GM23248 (cell line): ENCODE results near the gene MROH7. TPM values are rescaled to one million over a fixed set of nuclear protein-coding genes. Genes with fewer than 3 reads are reported as not detected.

Experiments
- DNase-seq: peaks from one replicate; pipeline ENCODE4 v3.0.0-alpha.2; 2015
- H2AFZ ChIP-seq: fragments of 200-600 bp; sonication (generic); 2 replicates; pipeline ENCODE4 v1.6.1; 2016; ENCODE audit warnings: antibody characterized with exemption
- H3F3A ChIP-seq: fragments of 200-600 bp; sonication (generic); 2 replicates; pipeline ENCODE4 v1.6.1; 2016; ENCODE audit warnings: mild to moderate bottlenecking, antibody characterized with exemption, mixed run types; ENCODE audit not compliant: insufficient read depth
- H3K27ac ChIP-seq: fragments of 200-600 bp; sonication (generic); 2 replicates; pipeline ENCODE4 v1.5.1; 2016; ENCODE audit warnings: mild to moderate bottlenecking
- H3K27me3 ChIP-seq: fragments of 200-600 bp; sonication (generic); replicated peaks from 2 replicates; pipeline ENCODE4 v1.6.1; 2016; ENCODE audit warnings: mild to moderate bottlenecking; ENCODE audit not compliant: insufficient read depth
- H3K36me3 ChIP-seq: fragments of 200-600 bp; sonication (generic); 2 replicates; pipeline ENCODE4 v1.6.1; 2016; ENCODE audit warnings: low read depth, mild to moderate bottlenecking
- H3K4me1 ChIP-seq: fragments of 200-600 bp; sonication (generic); 2 replicates; pipeline ENCODE4 v1.6.1; 2016; ENCODE audit warnings: mild to moderate bottlenecking; ENCODE audit not compliant: insufficient read depth
- H3K4me2 ChIP-seq: fragments of 200-600 bp; sonication (generic); one replicate; pipeline ENCODE4 v1.6.1; 2016; ENCODE audit warnings: mild to moderate bottlenecking; ENCODE audit not compliant: unreplicated experiment
- H3K4me3 ChIP-seq: fragments of 200-600 bp; sonication (generic); 2 replicates; pipeline ENCODE4 v1.5.1; 2016; ENCODE audit warnings: mild to moderate bottlenecking
- H3K79me2 ChIP-seq: fragments of 200-600 bp; sonication (generic); 2 replicates; pipeline ENCODE4 v1.6.1; 2016; ENCODE audit warnings: mild to moderate bottlenecking; ENCODE audit not compliant: insufficient read depth
- H3K9ac ChIP-seq: fragments of 200-600 bp; sonication (generic); 2 replicates; pipeline ENCODE4 v1.6.1; 2016; ENCODE audit warnings: mild to moderate bottlenecking
- H3K9me2 ChIP-seq: fragments of 200-600 bp; sonication (generic); 2 replicates; pipeline ENCODE4 v1.6.1; 2016; ENCODE audit warnings: mixed run types, mild to moderate bottlenecking, moderate library complexity; ENCODE audit not compliant: insufficient read depth
- H3K9me3 ChIP-seq: fragments of 200-600 bp; sonication (generic); one replicate; pipeline ENCODE4 v1.6.1; 2017; ENCODE audit warnings: low read depth
- H4K20me1 ChIP-seq: fragments of 200-600 bp; sonication (generic); 2 replicates; pipeline ENCODE4 v1.6.0; 2016; ENCODE audit not compliant: insufficient read depth
- EZH2 ChIP-seq: fragments of 200-600 bp; sonication (generic); IDR thresholded peaks from 2 replicates; pipeline ENCODE4 v1.6.1; 2018; ENCODE audit warnings: antibody characterized with exemption, mild to moderate bottlenecking; ENCODE audit not compliant: insufficient read depth, poor library complexity, severe bottlenecking
- EZH2phosphoT487 ChIP-seq: fragments of 200-600 bp; sonication (generic); IDR thresholded peaks from 2 replicates; pipeline ENCODE4 v1.6.1; 2018; ENCODE audit warnings: antibody characterized with exemption, moderate library complexity, mild to moderate bottlenecking, low read depth; ENCODE audit not compliant: insufficient read depth
- WGBS, 2 experiments: methylation state at CpG; one replicate each; pipeline ENCODE4 v1.1.6; 2015 to 2017; ENCODE audit warnings: low lambda C conversion rate in 2 of 2, low coverage in 1 of 2; ENCODE audit errors: missing lambda C conversion rate in 2 of 2; 5-methylcytosine and 5-hydroxymethylcytosine counted together
- in situ Hi-C: fragments of 300-500 bp; cut with MboI; formaldehyde crosslinking; loops from 2 replicates; pipeline ENCODE4 v1.15.0; 2020
- polyA plus RNA-seq: library from polyadenylated mRNA; unstranded; fragments of >200 nt; fragmentation: Nextera tagmentation; extraction: Ambion mirVana; gene quantifications from 2 replicates; pipeline ENCODE4 v1.2.1, GENCODE V29; 2016
- total RNA-seq: library from RNA; depleted of rRNA; stranded (reverse); fragments of >200 nt; shearing (Covaris generic); gene quantifications from 2 replicates; pipeline ENCODE4 v1.2.3, GENCODE V29; 2014

MROH7 gene
- total and polyA plus RNA-seq, 2 experiments from 2014 or later, result 0.13 to 0.65 TPM

- no peaks in the 10 kb centered on the region for H3F3A ChIP-seq
- H3K27ac ChIP-seq, result no peak overlapping the region
- TF ChIP-seq EZH2, result no peak
- TF ChIP-seq EZH2phosphoT487, result no peak
- in situ Hi-C loops, result no loop called here
- no peaks in the 10 kb centered on the region for H3K27me3 ChIP-seq
- H3K79me2 ChIP-seq, result no peaks in the 10 kb centered on the region
- no peaks in the 10 kb centered on the region for H3K9me3 ChIP-seq
- no peak for DNase-seq
- no peaks in the 10 kb centered on the region for H4K20me1 ChIP-seq
- no peaks in the 10 kb centered on the region for H3K36me3 ChIP-seq
- H2AFZ ChIP-seq, result no peak overlapping the region
- H3K4me3 ChIP-seq, result no peak overlapping the region
- no peaks in the 10 kb centered on the region for H3K4me1 ChIP-seq
- no peaks in the 10 kb centered on the region for H3K9me2 ChIP-seq
- H3K4me2 ChIP-seq, result no peak overlapping the region
- 77 to 78% methylated on average over 8 of the region's 8 CpGs for WGBS, 2 experiments
- H3K9ac ChIP-seq, result no peak overlapping the region
Measured at GRCh38 chr1:54611621-54612020, 30.0 kb upstream of the MROH7 start.

- in situ Hi-C loops, result no loop called here
- Histone ChIP-seq H3K27ac (no peak overlapping the region), H3K9ac (no peak overlapping the region), H3K4me1 (no peaks in the 10 kb centered on the region), H3K36me3 (no peaks in the 10 kb centered on the region), H3K9me2 (no peaks in the 10 kb centered on the region), H3F3A (no peaks in the 10 kb centered on the region), H3K27me3 (no peaks in the 10 kb centered on the region), H4K20me1 (no peaks in the 10 kb centered on the region), H3K4me3 (no peak overlapping the region), H3K9me3 (no peaks in the 10 kb centered on the region), H3K4me2 (no peak overlapping the region), H3K79me2 (no peaks in the 10 kb centered on the region), H2AFZ (no peak overlapping the region)
- TF ChIP-seq EZH2 (no peak), EZH2phosphoT487 (no peak)
- 52 to 54% methylated on average over 2 of the region's 2 CpGs for WGBS, 2 experiments
- DNase-seq, result no peak
Measured at GRCh38 chr1:54614024-54614423, 27.6 kb upstream of the MROH7 start.

GRCh38 chr1:54614563-54614962, 27.0 kb upstream of the MROH7 start:
- H3K79me2 ChIP-seq, result no peaks in the 10 kb centered on the region
- in situ Hi-C loops, result no loop called here
- no peak overlapping the region for H3K9ac ChIP-seq
- TF ChIP-seq EZH2 (no peak), EZH2phosphoT487 (no peak)
- H2AFZ ChIP-seq, result no peak overlapping the region
- H3K4me3 ChIP-seq, result no peak overlapping the region
- H4K20me1 ChIP-seq, result no peaks in the 10 kb centered on the region
- 74 to 77% methylated on average over 8 of the region's 8 CpGs for WGBS, 2 experiments
- DNase-seq, result no peak
- no peak overlapping the region for H3K4me2 ChIP-seq
- H3F3A ChIP-seq, result no peaks in the 10 kb centered on the region
- no peaks in the 10 kb centered on the region for H3K9me3 ChIP-seq
- H3K4me1 ChIP-seq, result no peaks in the 10 kb centered on the region
- H3K27ac ChIP-seq, result no peak overlapping the region
- H3K36me3 ChIP-seq, result no peaks in the 10 kb centered on the region
- H3K27me3 ChIP-seq, result no peaks in the 10 kb centered on the region
- H3K9me2 ChIP-seq, result no peaks in the 10 kb centered on the region

- Histone ChIP-seq H3K4me3 (no peak overlapping the region), H3K36me3 (no peaks in the 10 kb centered on the region), H3K9ac (no peak overlapping the region), H4K20me1 (no peaks in the 10 kb centered on the region), H3K27me3 (no peaks in the 10 kb centered on the region), H3K79me2 (no peaks in the 10 kb centered on the region), H3K9me2 (no peaks in the 10 kb centered on the region), H3K9me3 (no peaks in the 10 kb centered on the region), H3K4me2 (no peak overlapping the region), H3F3A (no peaks in the 10 kb centered on the region), H2AFZ (no peak overlapping the region), H3K4me1 (no peaks in the 10 kb centered on the region), H3K27ac (no peak overlapping the region)
- TF ChIP-seq EZH2 (no peak), EZH2phosphoT487 (no peak)
- in situ Hi-C loops, result no loop called here
- DNase-seq, result no peak
- 54 to 59% methylated on average over 13 of the region's 13 CpGs for WGBS, 2 experiments
Measured at GRCh38 chr1:54615531-54616279, 25.9 kb upstream of the MROH7 start.

GRCh38 chr1:54619749-54620148, 21.8 kb upstream of the MROH7 start:
- Histone ChIP-seq H2AFZ (no peak overlapping the region), H3K9me3 (no peaks in the 10 kb centered on the region), H4K20me1 (no peaks in the 10 kb centered on the region), H3K4me2 (no peak overlapping the region), H3F3A (no peaks in the 10 kb centered on the region), H3K27ac (no peak overlapping the region), H3K79me2 (no peaks in the 10 kb centered on the region), H3K4me3 (no peak overlapping the region), H3K27me3 (no peaks in the 10 kb centered on the region), H3K36me3 (no peaks in the 10 kb centered on the region), H3K9me2 (no peaks in the 10 kb centered on the region), H3K4me1 (no peaks in the 10 kb centered on the region), H3K9ac (no peak overlapping the region)
- in situ Hi-C loops, result no loop called here
- DNase-seq, result no peak
- TF ChIP-seq EZH2 (no peak), EZH2phosphoT487 (no peak)
- 64 to 68% methylated on average over 8 of the region's 8 CpGs for WGBS, 2 experiments
